Esophagus muscularis mucosa (tissue), 3 donors: ENCODE results near the gene FMO1.

Experiments used
- POLR2A ChIP-seq: fragments of 450-650 bp; IDR thresholded peaks from one replicate; pipeline ENCODE4 v1.6.1; 2017; ENCODE audit warnings: antibody characterized with exemption, moderate library complexity, mild to moderate bottlenecking, low read depth
- POLR2AphosphoS5 ChIP-seq, 2 donors: sonication (generic); formaldehyde crosslinking; IDR thresholded peaks; one replicate each; pipeline ENCODE4 v1.6.1; 2017; ENCODE audit warnings: antibody characterized with exemption in 2 of 2
- TF ChIP-seq, protein P1 (sequence below), 3 experiments: fragments of 200-600 bp in 2 of 3; fragments of 450-650 bp in 1 of 3; sonication (generic) in 2 of 3; IDR thresholded peaks; one replicate each; pipeline ENCODE4 v1.5.1; 2017 to 2019; ENCODE audit warnings: antibody characterized with exemption in 3 of 3, mild to moderate bottlenecking in 2 of 3, moderate library complexity in 1 of 3

DNA sequence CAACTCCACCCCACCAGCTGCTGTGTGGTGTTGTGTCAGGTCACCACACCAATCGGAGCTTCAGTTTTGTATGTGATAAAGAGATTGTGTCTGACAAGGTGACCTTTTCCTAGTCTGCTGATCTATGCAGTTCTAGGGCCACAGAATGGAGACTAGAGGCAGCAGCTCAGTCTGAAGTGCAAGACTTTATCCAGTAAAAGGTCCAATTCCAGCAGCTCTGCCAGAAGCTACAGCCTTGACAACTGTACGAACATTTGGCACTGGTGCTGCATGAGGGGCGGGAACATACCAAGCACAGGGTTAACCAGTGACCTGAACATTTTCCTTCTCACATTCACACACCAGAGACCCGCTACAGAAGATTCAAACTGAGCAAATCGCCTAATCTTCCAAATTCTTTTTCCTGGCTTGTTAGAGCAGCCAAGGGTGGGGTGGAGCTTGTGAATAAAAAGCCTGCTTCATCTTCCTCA, 9.3 kb downstream of the FMO1 start:
- TF ChIP-seq, protein P1, sequence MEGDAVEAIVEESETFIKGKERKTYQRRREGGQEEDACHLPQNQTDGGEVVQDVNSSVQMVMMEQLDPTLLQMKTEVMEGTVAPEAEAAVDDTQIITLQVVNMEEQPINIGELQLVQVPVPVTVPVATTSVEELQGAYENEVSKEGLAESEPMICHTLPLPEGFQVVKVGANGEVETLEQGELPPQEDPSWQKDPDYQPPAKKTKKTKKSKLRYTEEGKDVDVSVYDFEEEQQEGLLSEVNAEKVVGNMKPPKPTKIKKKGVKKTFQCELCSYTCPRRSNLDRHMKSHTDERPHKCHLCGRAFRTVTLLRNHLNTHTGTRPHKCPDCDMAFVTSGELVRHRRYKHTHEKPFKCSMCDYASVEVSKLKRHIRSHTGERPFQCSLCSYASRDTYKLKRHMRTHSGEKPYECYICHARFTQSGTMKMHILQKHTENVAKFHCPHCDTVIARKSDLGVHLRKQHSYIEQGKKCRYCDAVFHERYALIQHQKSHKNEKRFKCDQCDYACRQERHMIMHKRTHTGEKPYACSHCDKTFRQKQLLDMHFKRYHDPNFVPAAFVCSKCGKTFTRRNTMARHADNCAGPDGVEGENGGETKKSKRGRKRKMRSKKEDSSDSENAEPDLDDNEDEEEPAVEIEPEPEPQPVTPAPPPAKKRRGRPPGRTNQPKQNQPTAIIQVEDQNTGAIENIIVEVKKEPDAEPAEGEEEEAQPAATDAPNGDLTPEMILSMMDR (IDR thresholded peaks at IDR 0.05): no peak
- no peak for TF ChIP-seq POLR2A
- no peak for TF ChIP-seq POLR2AphosphoS5 (IDR thresholded peaks at IDR 0.05)
